H9 (cell line): ENCODE results near the gene CACNA1D. TPM values are rescaled to one million over a fixed set of nuclear protein-coding genes. Genes with fewer than 3 reads are reported as not detected.

Experiments used
- DNase-seq: peaks from one replicate; pipeline ENCODE4 v3.0.0-alpha.2; 2017
- H2AFZ ChIP-seq: one replicate; pipeline ENCODE4 v1.6.1; 2013; ENCODE audit warnings: mild to moderate bottlenecking, low read length, control low read depth, moderate library complexity
- H2AK5ac ChIP-seq: 2 replicates; pipeline ENCODE4 v1.6.1; 2013; ENCODE audit warnings: low read length, control low read depth, mixed read lengths; ENCODE audit not compliant: insufficient read length
- H2BK120ac ChIP-seq: one replicate; pipeline ENCODE4 v1.6.1; 2013; ENCODE audit warnings: low read depth, mild to moderate bottlenecking, low read length, control low read depth, inconsistent platforms; ENCODE audit not compliant: poor library complexity, severe bottlenecking
- H2BK12ac ChIP-seq: 2 replicates; pipeline ENCODE4 v1.6.1; 2013; ENCODE audit warnings: low read length, control low read depth, mixed read lengths, low read depth; ENCODE audit not compliant: insufficient read length
- H2BK15ac ChIP-seq: 2 replicates; pipeline ENCODE4 v1.6.1; 2013; ENCODE audit warnings: low read depth, low read length, control low read depth
- H2BK20ac ChIP-seq: one replicate; pipeline ENCODE4 v1.6.1; 2013; ENCODE audit warnings: low read depth, mild to moderate bottlenecking, low read length, control low read depth, inconsistent platforms; ENCODE audit not compliant: poor library complexity, severe bottlenecking
- H2BK5ac ChIP-seq: 2 replicates; pipeline ENCODE4 v1.6.1; 2013; ENCODE audit warnings: low read length, control low read depth, mixed read lengths; ENCODE audit not compliant: insufficient read length
- H3K14ac ChIP-seq: 2 replicates; pipeline ENCODE4 v1.6.1; 2013; ENCODE audit warnings: low read length, control low read depth; ENCODE audit not compliant: insufficient read depth
- H3K18ac ChIP-seq: 2 replicates; pipeline ENCODE4 v1.6.1; 2013; ENCODE audit warnings: low read depth, mild to moderate bottlenecking, mixed read lengths, low read length, control low read depth; ENCODE audit not compliant: insufficient read length
- H3K23ac ChIP-seq: 2 replicates; pipeline ENCODE4 v1.6.1; 2013; ENCODE audit warnings: low read length, control low read depth, mixed read lengths, low read depth; ENCODE audit not compliant: insufficient read length
- H3K23me2 ChIP-seq: 2 replicates; pipeline ENCODE4 v1.6.1; 2013; ENCODE audit warnings: low read depth, mild to moderate bottlenecking, mixed read lengths, low read length, control low read depth; ENCODE audit not compliant: insufficient read length, poor library complexity, severe bottlenecking
- H3K27ac ChIP-seq: 2 replicates; pipeline ENCODE4 v1.5.1; 2013; ENCODE audit warnings: low read length, control low read depth, mixed read lengths, low read depth; ENCODE audit not compliant: insufficient read length
- H3K27me3 ChIP-seq: 2 replicates; pipeline ENCODE4 v1.6.1; 2013; ENCODE audit warnings: low read length, control low read depth, inconsistent platforms; ENCODE audit not compliant: insufficient read depth
- H3K4ac ChIP-seq: 2 replicates; pipeline ENCODE4 v1.6.1; 2013; ENCODE audit warnings: low read depth, mild to moderate bottlenecking, control low read depth, inconsistent platforms, low read length, moderate library complexity
- H3K4me1 ChIP-seq: 2 replicates; pipeline ENCODE4 v1.6.1; 2013; ENCODE audit warnings: low read length, control low read depth, inconsistent platforms; ENCODE audit not compliant: insufficient read depth
- H3K4me2 ChIP-seq: 2 replicates; pipeline ENCODE4 v1.6.1; 2013; ENCODE audit warnings: low read length, control low read depth, mixed read lengths; ENCODE audit not compliant: insufficient read length, insufficient read depth
- H3K56ac ChIP-seq: 2 replicates; pipeline ENCODE4 v1.6.1; 2013; ENCODE audit warnings: low read depth, mild to moderate bottlenecking, mixed read lengths, low read length, control low read depth; ENCODE audit not compliant: insufficient read length
- H3K79me1 ChIP-seq: 2 replicates; pipeline ENCODE4 v1.6.1; 2013; ENCODE audit warnings: low read depth, mild to moderate bottlenecking, moderate library complexity, low read length, control low read depth, inconsistent platforms; ENCODE audit not compliant: insufficient read depth, poor library complexity, severe bottlenecking
- H3K79me2 ChIP-seq: 2 replicates; pipeline ENCODE4 v1.6.1; 2013; ENCODE audit warnings: low read length, control low read depth, inconsistent platforms; ENCODE audit not compliant: insufficient read depth
- H3K9ac ChIP-seq: 2 replicates; pipeline ENCODE4 v1.6.1; 2013; ENCODE audit warnings: low read length, control low read depth, mixed read lengths; ENCODE audit not compliant: insufficient read length; ENCODE audit errors: extremely low read depth
- H3K9me3 ChIP-seq: one replicate; pipeline ENCODE4 v1.6.1; 2013; ENCODE audit warnings: low read depth, low read length, inconsistent platforms; ENCODE audit not compliant: control insufficient read depth
- H3T11ph ChIP-seq: one replicate; pipeline ENCODE4 v1.6.1; 2013; ENCODE audit warnings: mild to moderate bottlenecking, low read length, control low read depth, inconsistent platforms
- H4K20me1 ChIP-seq: one replicate; pipeline ENCODE4 v1.6.1; 2013; ENCODE audit not compliant: control insufficient read depth, insufficient read length, insufficient read depth
- H4K5ac ChIP-seq: 2 replicates; pipeline ENCODE4 v1.6.1; 2013; ENCODE audit warnings: low read depth, mild to moderate bottlenecking, mixed read lengths, low read length, control low read depth; ENCODE audit not compliant: insufficient read length
- H4K8ac ChIP-seq: replicated peaks from 2 replicates; pipeline ENCODE4 v1.6.1; 2013; ENCODE audit warnings: low read length, control low read depth, mixed read lengths, low read depth; ENCODE audit not compliant: insufficient read length
- H4K91ac ChIP-seq: 2 replicates; pipeline ENCODE4 v1.6.1; 2013; ENCODE audit warnings: low read depth, mild to moderate bottlenecking, moderate library complexity, mixed read lengths, low read length, control low read depth; ENCODE audit not compliant: insufficient read length
- H3K27ac Mint-ChIP-seq, 3 experiments: 2 replicates in 2 of 3; 3 replicates in 1 of 3; pipeline ENCODE4 v1.8.0; 2020 to 2021; ENCODE audit warnings: mixed read lengths in 3 of 3, mild to moderate bottlenecking in 1 of 3, moderate library complexity in 1 of 3
- H3K27me3 Mint-ChIP-seq: 2 replicates; pipeline ENCODE4 v1.8.0; 2021; ENCODE audit warnings: low read depth, mild to moderate bottlenecking, moderate library complexity, mixed read lengths
- H3K36me3 Mint-ChIP-seq, 3 experiments: 2 replicates in 2 of 3; 3 replicates in 1 of 3; pipeline ENCODE4 v1.8.0; 2020 to 2021; ENCODE audit warnings: low read depth in 3 of 3, mixed read lengths in 3 of 3; ENCODE audit not compliant: insufficient read depth in 1 of 3
- H3K4me1 Mint-ChIP-seq, 2 experiments: 2 replicates each; pipeline ENCODE4 v1.8.0; 2020; ENCODE audit warnings: mixed read lengths in 2 of 2
- H3K4me3 Mint-ChIP-seq, 2 experiments: 2 replicates in 1 of 2; 3 replicates in 1 of 2; pipeline ENCODE4 v1.8.0; 2020 to 2021; ENCODE audit warnings: mild to moderate bottlenecking in 2 of 2, mixed read lengths in 2 of 2, moderate library complexity in 1 of 2
- H3K9me3 Mint-ChIP-seq, 2 experiments: 2 replicates in 1 of 2; 3 replicates in 1 of 2; pipeline ENCODE4 v1.8.0; 2020; ENCODE audit warnings: mild to moderate bottlenecking in 2 of 2, mixed read lengths in 2 of 2, moderate library complexity in 1 of 2
- CTCF ChIP-seq: fragments of 200-600 bp; sonication (generic); conservative IDR thresholded peaks from 3 replicates; pipeline ENCODE4 v1.8.0; 2021; ENCODE audit warnings: antibody characterized with exemption, mild to moderate bottlenecking
- WGBS: extraction: QIAGEN DNeasy Blood & Tissue Kit; methylation state at CpG from one replicate; pipeline ENCODE4 v1.1.7; 2013; ENCODE audit warnings: missing lambda C conversion rate, low lambda C conversion rate, mixed read lengths; ENCODE audit not compliant: insufficient read length; ENCODE audit errors: extremely low coverage; 5-methylcytosine and 5-hydroxymethylcytosine counted together
- total RNA-seq: library from RNA; stranded (reverse); gene quantifications from 2 replicates; pipeline ENCODE4 v1.2.1, GENCODE V29; 2021

Gene CACNA1D
- total RNA-seq, 1 experiment from 2014 or later, result 3.5 TPM

- H3K9ac ChIP-seq, result no peak overlapping the region
- H3K27ac Mint-ChIP-seq, result peak overlapping the region in 1 of 3 experiments; percentile 1; a peak in 1 of 7 replicates
- no peak overlapping the region for H3T11ph ChIP-seq
- H3K4me1 ChIP-seq, result no peaks in the 10 kb centered on the region
- no peaks in the 10 kb centered on the region for H4K20me1 ChIP-seq
- no peak overlapping the region for H4K8ac ChIP-seq
- no peak overlapping the region for H2BK20ac ChIP-seq
- H3K27me3 ChIP-seq, result no peaks in the 10 kb centered on the region
- no peak overlapping the region for H2BK12ac ChIP-seq
- no peak overlapping the region for H3K23ac ChIP-seq
- peaks cover 10 to 12% of the 10 kb centered on the region in 2 experiments for H3K4me1 Mint-ChIP-seq
- no peak overlapping the region for H3K4me2 ChIP-seq
- no peak overlapping the region for H4K91ac ChIP-seq
- H3K4me3 Mint-ChIP-seq, result no peak overlapping the region
- no peak for TF ChIP-seq CTCF
- no peak overlapping the region for H3K18ac ChIP-seq
- H3K56ac ChIP-seq, result no peak overlapping the region
- no peaks in the 10 kb centered on the region for H3K9me3 Mint-ChIP-seq
- no CpG with 5 or more reads among the region's 3 CpGs for WGBS
- H3K27ac ChIP-seq, result no peak overlapping the region
- H3K4ac ChIP-seq, result no peak overlapping the region
- no peaks in the 10 kb centered on the region for H3K36me3 Mint-ChIP-seq
- H3K79me2 ChIP-seq, result no peaks in the 10 kb centered on the region
- no peak overlapping the region for H2BK120ac ChIP-seq
- no peaks in the 10 kb centered on the region for H3K23me2 ChIP-seq
- no peaks in the 10 kb centered on the region for H3K9me3 ChIP-seq
- H4K5ac ChIP-seq, result no peak overlapping the region
- DNase-seq, result no peak
- H2AK5ac ChIP-seq, result no peak overlapping the region
- no peaks in the 10 kb centered on the region; the same call in 1 of the 2 replicates for H3K27me3 Mint-ChIP-seq
- no peak overlapping the region for H3K14ac ChIP-seq
- no peak overlapping the region for H2AFZ ChIP-seq
- no peak overlapping the region for H2BK5ac ChIP-seq
- no peaks in the 10 kb centered on the region for H3K79me1 ChIP-seq
- H2BK15ac ChIP-seq, result no peak overlapping the region
Measured at GRCh38 chr3:53795176-53795575, 300.8 kb downstream of the CACNA1D start.
